ENCODE data around the gene SLC6A13. TPM values are rescaled to one million over a fixed set of nuclear protein-coding genes. Genes with fewer than 3 reads are reported as not detected.

SLC6A13 gene
- total and polyA plus RNA-seq, 2 of the 13 experiments (the other 11 are each of a cell fraction or from before 2014, with no cell fraction given) = 0.05 to 0.15 TPM

GRCh38 chr12:197911-198695, 64.5 kb downstream of the SLC6A13 start:
- CTCF ChIA-PET (ENCODE audit: low intra/inter-chr PET ratio, low total read pairs) = no interaction called here
- TF ChIP-seq ZIK1 (CRISPR knock-in tag; IDR thresholded peaks at IDR 0.05; ENCODE audit: borderline replicate concordance, low read depth) (no peak), ZHX2 (IDR thresholded peaks at IDR 0.05; ENCODE audit: low read depth) (no peak), ZHX2 (CRISPR knock-in tag; IDR thresholded peaks at IDR 0.05; ENCODE audit: borderline replicate concordance) (no peak), RFX1 (IDR thresholded peaks at IDR 0.05) (no peak), RXRB (CRISPR knock-in tag; IDR thresholded peaks at IDR 0.05; ENCODE audit: borderline replicate concordance) (no peak), ZNF354B (CRISPR knock-in tag; IDR thresholded peaks at IDR 0.05) (no peak), GLI4 (CRISPR knock-in tag; IDR thresholded peaks at IDR 0.05; ENCODE audit: borderline replicate concordance) (no peak), ZSCAN29 (CRISPR knock-in tag; conservative IDR thresholded peaks at IDR 0.05) (no peak), TCF7 (IDR thresholded peaks at IDR 0.05; ENCODE audit: low read depth) (no peak), REL (CRISPR knock-in tag; conservative IDR thresholded peaks at IDR 0.05) (no peak), TCF12 (IDR thresholded peaks at IDR 0.05) (no peak), TCF12 (CRISPR knock-in tag; IDR thresholded peaks at IDR 0.05) (no peak), NFKBIZ (CRISPR knock-in tag; IDR thresholded peaks at IDR 0.05) (no peak), JUNB (CRISPR knock-in tag; IDR thresholded peaks at IDR 0.05; ENCODE audit: borderline replicate concordance) (no peak)
- TF ChIP-seq, protein P1, sequence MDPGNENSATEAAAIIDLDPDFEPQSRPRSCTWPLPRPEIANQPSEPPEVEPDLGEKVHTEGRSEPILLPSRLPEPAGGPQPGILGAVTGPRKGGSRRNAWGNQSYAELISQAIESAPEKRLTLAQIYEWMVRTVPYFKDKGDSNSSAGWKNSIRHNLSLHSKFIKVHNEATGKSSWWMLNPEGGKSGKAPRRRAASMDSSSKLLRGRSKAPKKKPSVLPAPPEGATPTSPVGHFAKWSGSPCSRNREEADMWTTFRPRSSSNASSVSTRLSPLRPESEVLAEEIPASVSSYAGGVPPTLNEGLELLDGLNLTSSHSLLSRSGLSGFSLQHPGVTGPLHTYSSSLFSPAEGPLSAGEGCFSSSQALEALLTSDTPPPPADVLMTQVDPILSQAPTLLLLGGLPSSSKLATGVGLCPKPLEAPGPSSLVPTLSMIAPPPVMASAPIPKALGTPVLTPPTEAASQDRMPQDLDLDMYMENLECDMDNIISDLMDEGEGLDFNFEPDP (CRISPR knock-in tag; conservative IDR thresholded peaks at IDR 0.05) = no peak
- TF ChIP-seq, protein P2, sequence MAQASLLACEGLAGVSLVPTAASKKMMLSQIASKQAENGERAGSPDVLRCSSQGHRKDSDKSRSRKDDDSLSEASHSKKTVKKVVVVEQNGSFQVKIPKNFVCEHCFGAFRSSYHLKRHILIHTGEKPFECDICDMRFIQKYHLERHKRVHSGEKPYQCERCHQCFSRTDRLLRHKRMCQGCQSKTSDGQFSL (CRISPR knock-in tag; IDR thresholded peaks at IDR 0.05) = no peak

More at GRCh38 chr12:197911-198695, 64.5 kb downstream of the SLC6A13 start:
- Histone ChIP-seq H3K9me3 (ENCODE audit: low read length) (no peaks in the 10 kb centered on the region), H2AFZ (ENCODE audit: low read length) (no peak overlapping the region), H3K27me3 (ENCODE audit: control insufficient read depth in 1 of 2, insufficient read depth in 2 of 2, low read length in 2 of 2) (no peaks in the 10 kb centered on the region; a peak in 1 of 5 replicates), H3K27ac (ENCODE audit: extremely low read length, insufficient read depth, low read length) (no peak overlapping the region), H3K4me2 (ENCODE audit: low read depth, low read length) (no peak overlapping the region), H3K9ac (ENCODE audit: insufficient read depth, low read depth, low read length) (no peak overlapping the region), H3K36me3 (replicated peaks in 1 of 2; ENCODE audit: control insufficient read depth in 1 of 2, insufficient read depth in 2 of 2, low read length in 2 of 2) (no peaks in the 10 kb centered on the region), H3K4me3 (replicated peaks in 1 of 3; ENCODE audit: insufficient read depth in 1 of 3, low read depth in 2 of 3, low read length in 3 of 3) (no peak overlapping the region), H4K20me1 (ENCODE audit: insufficient read depth, low read length) (no peaks in the 10 kb centered on the region), H3K79me2 (ENCODE audit: insufficient read depth, low read length) (no peaks in the 10 kb centered on the region), H3K4me1 (ENCODE audit: insufficient read depth, low read length) (no peaks in the 10 kb centered on the region)
- BruUV-seq (replicated peaks) = no TSS peak
- intact Hi-C loops (cut with micrococcal nuclease; ENCODE audit: unreplicated experiment) = no loop called here
- no peak for DNase-seq (ENCODE audit: low spot score)
- in situ Hi-C loops (cut with HindIII; ENCODE audit: extremely low pct_ligation_motif_present, low pct_unique_long_range_greater_than_20kb) = no loop called here
- WGBS (ENCODE audit: low lambda C conversion rate) = 85% methylated on average over 11 of the region's 11 CpGs
- no peak for ATAC-seq
- POLR2A ChIA-PET = interaction anchor here (0.9 kb wide), 1 partner anchor 15 kb away, joined by 4 read pairs; no protein-coding TSS in a partner anchor
- FAIRE-seq = no peak
